Ovary (tissue), 3 donors: ENCODE data around the gene SPATA13.

Experiments used
- CTCF ChIP-seq, 3 donors: fragments of 450-650 bp in 2 of 3; fragments of 200-600 bp in 1 of 3; IDR thresholded peaks; one replicate each; pipeline versions ENCODE4 v1.5.1 to v1.8.0; 2016 to 2022; ENCODE audit warnings: antibody characterized with exemption in 3 of 3, mild to moderate bottlenecking in 1 of 3
- POLR2A ChIP-seq: fragments of 450-650 bp; IDR thresholded peaks from one replicate; pipeline ENCODE4 v1.6.1; 2017; ENCODE audit warnings: antibody characterized with exemption, mild to moderate bottlenecking, moderate library complexity
- donor health status: DM: no; HTN: no; CAD: no.

DNA sequence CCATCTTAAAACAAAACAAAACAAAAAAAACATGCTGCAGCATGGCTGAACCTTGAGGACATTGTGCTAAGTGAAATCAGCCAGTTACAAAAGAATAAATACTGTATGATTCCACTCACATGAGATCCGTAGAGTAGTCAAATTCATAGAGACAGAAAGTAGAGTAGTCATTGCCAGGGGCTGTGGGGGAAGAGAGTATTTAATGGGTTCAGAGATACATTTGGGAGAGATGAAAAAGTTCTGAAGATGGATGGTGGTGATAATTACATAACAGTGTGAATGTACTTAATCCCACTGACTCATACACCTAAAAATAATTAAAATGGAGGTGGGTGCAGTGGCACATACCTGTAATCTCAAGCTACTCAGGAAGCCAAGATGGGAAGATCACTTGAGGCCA is 76.8 kb downstream of the SPATA13 start:
- TF ChIP-seq CTCF (IDR thresholded peaks at IDR 0.05), result no peak
- TF ChIP-seq POLR2A, result no peak
